OCI-LY3 (cell line): ENCODE measurements around the gene IL4I1.

Experiments
- CTCF ChIP-seq: fragments of 200-600, 300-600 bp; sonication (generic); IDR thresholded peaks from 2 replicates; pipeline ENCODE4 v1.5.1; 2014; ENCODE audit warnings: antibody characterized with exemption, low read length, low read depth
- EZH2phosphoT487 ChIP-seq: fragments of 200-600 bp; shearing (Covaris generic); IDR thresholded peaks from 2 replicates; pipeline ENCODE4 v1.6.1; 2018; ENCODE audit warnings: antibody characterized with exemption, mixed run types, low read depth

- TF ChIP-seq CTCF (no peak), EZH2phosphoT487 (no peak)
These were observed 33.2 kb upstream of the IL4I1 start for GRCh38 chr19:49929611-49930482.
